Measurements from ENCODE around the gene ATP8A2.

ATP8A2 gene

GRCh38 chr13:25867038-25867437, 495.3 kb downstream of the ATP8A2 start:
- H3K4me3 ChIP-seq (ENCODE audit: low read length), result no peak overlapping the region
- no peak for TF ChIP-seq ZNF274 (IDR thresholded peaks at IDR 0.05; ENCODE audit: low read depth, low read length)

- H3K4me3 ChIP-seq (ENCODE audit: low read length), result no peak overlapping the region
- TF ChIP-seq ZNF274 (IDR thresholded peaks at IDR 0.05; ENCODE audit: low read depth, low read length), result no peak
Measured at GRCh38 chr13:25868490-25868889, 496.7 kb downstream of the ATP8A2 start.

- TF ChIP-seq ZNF274 (IDR thresholded peaks at IDR 0.05; ENCODE audit: low read depth, low read length), result no peak
- no peak overlapping the region for H3K4me3 ChIP-seq (ENCODE audit: low read length)
Measured at GRCh38 chr13:25869941-25870340, 498.2 kb downstream of the ATP8A2 start.

GRCh38 chr13:25871389-25872125, 499.8 kb downstream of the ATP8A2 start:
- TF ChIP-seq ZNF274 (IDR thresholded peaks at IDR 0.05; ENCODE audit: low read depth, low read length), result no peak
- no peak overlapping the region for H3K4me3 ChIP-seq (ENCODE audit: low read length)

GRCh38 chr13:25872481-25873241, 500.9 kb downstream of the ATP8A2 start:
- TF ChIP-seq ZNF274 (IDR thresholded peaks at IDR 0.05; ENCODE audit: low read depth, low read length), result no peak
- H3K4me3 ChIP-seq (ENCODE audit: low read length), result no peak overlapping the region

- no peak for TF ChIP-seq ZNF274 (IDR thresholded peaks at IDR 0.05; ENCODE audit: low read depth, low read length)
- no peak overlapping the region for H3K4me3 ChIP-seq (ENCODE audit: low read length)
Measured at GRCh38 chr13:25873242-25873612, 501.5 kb downstream of the ATP8A2 start.

- no peak for TF ChIP-seq ZNF274 (IDR thresholded peaks at IDR 0.05; ENCODE audit: low read depth, low read length)
- no peak overlapping the region for H3K4me3 ChIP-seq (ENCODE audit: low read length)
Measured at GRCh38 chr13:25874064-25874737, 502.4 kb downstream of the ATP8A2 start.

GRCh38 chr13:25874907-25875306, 503.1 kb downstream of the ATP8A2 start:
- no peak overlapping the region for H3K4me3 ChIP-seq (ENCODE audit: low read length)
- TF ChIP-seq ZNF274 (IDR thresholded peaks at IDR 0.05; ENCODE audit: low read depth, low read length), result no peak

GRCh38 chr13:25876247-25876646, 504.5 kb downstream of the ATP8A2 start:
- TF ChIP-seq ZNF274 (IDR thresholded peaks at IDR 0.05; ENCODE audit: low read depth, low read length), result no peak
- H3K4me3 ChIP-seq (ENCODE audit: low read length), result no peak overlapping the region

DNA sequence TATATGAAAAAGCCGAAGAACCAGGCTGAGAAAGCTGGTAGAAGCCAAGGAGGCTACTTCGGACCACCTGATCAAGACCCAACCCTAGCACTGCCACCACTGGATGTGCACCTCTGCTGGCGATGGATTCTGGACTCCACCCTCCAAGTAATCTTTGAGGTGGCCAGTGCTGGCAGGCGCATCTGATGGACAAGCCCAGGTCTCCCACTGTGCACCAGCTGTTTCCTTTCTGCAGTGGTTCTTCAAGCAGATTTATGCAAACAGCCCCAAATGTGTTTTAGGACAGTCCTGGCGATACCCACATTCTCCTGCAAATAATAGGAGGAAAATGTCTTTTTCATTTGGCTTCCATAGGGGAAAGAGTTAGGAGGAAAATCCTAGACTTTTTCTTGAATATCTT, 507.7 kb downstream of the ATP8A2 start:
- no peak overlapping the region for H3K4me3 ChIP-seq (ENCODE audit: low read length)
- TF ChIP-seq ZNF274 (IDR thresholded peaks at IDR 0.05; ENCODE audit: low read depth, low read length), result no peak

DNA sequence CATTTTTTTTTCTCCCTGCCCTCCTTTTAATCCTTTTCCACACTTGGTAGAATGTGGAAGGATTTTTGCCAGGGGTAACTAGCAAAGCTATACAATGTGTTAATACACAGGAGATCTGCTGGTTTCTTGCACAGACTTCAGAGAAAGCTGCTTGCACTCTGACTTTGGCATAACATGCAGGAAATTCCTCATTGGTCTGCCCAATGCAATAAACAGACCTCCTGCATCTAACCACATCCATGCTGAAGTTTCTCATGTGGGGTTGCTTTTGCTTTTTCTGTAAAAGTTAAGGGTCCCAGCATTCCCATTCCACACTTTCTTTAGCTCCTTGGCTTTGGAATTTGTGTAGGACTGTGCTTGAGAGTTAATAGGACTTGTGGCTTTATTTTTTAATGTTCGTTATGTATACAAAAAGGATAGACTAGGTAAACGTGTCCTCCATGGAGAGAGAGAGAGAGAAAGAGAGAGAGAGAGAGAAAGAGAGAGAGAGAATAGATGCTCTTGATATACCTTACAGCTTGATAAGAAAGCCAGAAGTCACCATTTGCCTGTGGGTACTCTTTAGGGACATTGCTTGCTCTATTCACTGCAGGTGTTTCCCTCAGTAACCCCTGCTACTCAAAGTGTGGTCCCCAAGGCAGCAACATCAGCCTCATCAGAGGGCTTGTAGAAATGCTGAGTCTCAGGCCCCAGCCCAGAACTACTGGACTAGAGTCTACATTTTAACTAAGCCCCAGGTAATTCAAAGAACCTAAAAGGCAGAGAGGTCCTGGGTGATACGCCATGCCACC, 509.6 kb downstream of the ATP8A2 start:
- no peak for TF ChIP-seq ZNF274 (IDR thresholded peaks at IDR 0.05; ENCODE audit: low read depth, low read length)
- no peak overlapping the region for H3K4me3 ChIP-seq (ENCODE audit: low read length)

DNA sequence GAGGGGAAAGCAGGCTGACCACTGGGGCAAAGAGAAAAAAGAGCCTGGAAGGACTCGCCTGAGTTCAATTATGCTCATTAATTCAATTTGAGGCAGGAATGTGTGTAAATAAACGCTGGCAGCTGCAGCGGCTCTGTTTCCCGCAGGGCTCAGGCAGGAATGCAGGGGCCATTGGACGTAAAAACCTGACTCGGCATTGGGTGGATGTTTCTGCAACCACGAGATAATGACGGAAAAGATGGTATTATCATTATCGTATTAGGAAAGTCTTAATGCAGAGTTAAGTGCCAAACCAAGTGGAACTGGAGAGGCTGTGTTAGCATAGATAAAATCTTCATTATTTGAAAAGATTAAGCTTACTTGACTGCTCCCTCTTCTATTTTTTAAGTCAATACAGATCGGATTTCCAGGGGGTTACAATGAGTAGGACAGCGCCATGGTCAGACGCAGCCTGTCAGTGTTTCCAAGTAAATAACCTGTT, 510.2 kb downstream of the ATP8A2 start:
- no peak overlapping the region for H3K4me3 ChIP-seq (ENCODE audit: low read length)
- no peak for TF ChIP-seq ZNF274 (IDR thresholded peaks at IDR 0.05; ENCODE audit: low read depth, low read length)

GRCh38 chr13:25882466-25883357, 510.9 kb downstream of the ATP8A2 start:
- TF ChIP-seq ZNF274 (IDR thresholded peaks at IDR 0.05; ENCODE audit: low read depth, low read length), result no peak
- no peak overlapping the region for H3K4me3 ChIP-seq (ENCODE audit: low read length)

Measured in GM08714 (cell line).